HG03342 (cell line): ENCODE measurements around the gene MAP3K4.

Source experiments
- ATAC-seq: cut with Tn5 transposase; IDR thresholded peaks from one replicate; pipeline ENCODE4 v1.9.1; 2021; ENCODE audit warnings: mild to moderate bottlenecking, moderate library complexity; ENCODE audit not compliant: unreplicated experiment

MAP3K4 gene

GRCh38 chr6:161033667-161034066 is 42.1 kb downstream of the MAP3K4 start:
- ATAC-seq: no peak

DNA sequence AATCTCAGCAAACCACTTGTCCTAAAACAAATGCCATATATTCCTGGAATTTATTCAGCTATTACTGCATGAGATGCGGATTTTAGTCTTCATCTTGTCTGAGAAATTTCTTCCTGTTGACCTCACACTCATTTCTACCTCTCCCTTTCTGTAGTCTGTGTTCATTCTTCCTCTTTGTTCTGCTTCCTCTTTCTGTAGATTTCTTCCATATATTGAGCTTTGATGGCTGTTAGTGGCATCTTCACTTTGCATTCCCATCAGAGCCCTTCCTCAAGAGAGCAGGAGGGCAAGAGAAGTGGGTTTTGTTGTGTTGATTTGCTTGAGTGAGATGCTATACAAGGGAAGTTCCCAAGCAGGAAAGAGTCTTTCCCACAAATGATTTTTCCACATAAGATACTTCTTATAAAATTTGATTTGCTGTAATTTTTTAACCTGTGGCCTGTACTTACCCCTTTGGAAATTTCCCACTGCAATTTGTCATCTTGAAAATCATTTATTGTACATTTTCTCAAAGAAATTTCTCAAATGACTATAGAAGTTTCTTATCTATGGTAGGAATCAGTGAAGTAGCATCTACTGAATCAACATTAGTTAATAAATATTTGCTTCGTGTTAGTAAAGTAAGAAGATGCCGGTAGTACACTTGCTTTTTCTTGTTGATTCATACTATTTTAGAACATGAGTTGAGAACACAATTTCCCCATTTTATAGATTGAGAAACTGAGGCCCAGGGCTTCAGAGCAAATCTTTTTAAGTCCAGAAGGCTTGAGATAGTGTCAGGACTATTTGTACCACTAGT is 43.8 kb downstream of the MAP3K4 start:
- peak; percentile 40 for ATAC-seq

DNA sequence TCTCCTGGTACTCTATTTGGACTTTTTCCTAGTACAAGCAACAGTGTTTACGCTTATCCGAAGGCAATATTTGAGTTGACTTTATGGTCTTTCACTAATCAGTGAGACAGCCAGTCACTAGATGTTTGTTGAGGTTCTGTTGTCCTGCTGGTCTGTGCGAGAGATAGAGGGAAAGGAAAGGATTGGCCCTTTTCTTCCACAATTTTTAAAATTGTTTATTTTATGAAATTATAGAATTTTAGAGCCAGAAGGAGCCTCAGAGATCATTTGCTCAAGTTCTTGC is 44.4 kb downstream of the MAP3K4 start:
- ATAC-seq: no peak

DNA sequence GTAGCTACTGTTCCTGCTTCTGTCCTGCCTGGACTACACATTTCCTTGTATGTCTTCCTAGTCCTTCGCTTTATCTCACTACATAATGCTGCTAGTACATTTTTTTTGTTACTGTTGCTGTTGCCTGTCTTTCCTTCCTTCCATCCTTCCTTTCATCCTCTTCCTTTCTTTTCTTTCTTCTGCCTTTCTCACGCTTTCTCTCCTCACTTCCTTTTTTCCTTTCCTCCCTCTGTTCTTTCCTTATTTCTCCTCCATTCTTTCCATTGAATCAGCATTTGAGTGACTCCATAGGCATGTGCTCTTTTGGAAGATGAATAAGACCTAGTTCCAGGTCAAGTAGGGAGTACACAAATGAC is 46.3 kb downstream of the MAP3K4 start:
- no peak for ATAC-seq

DNA sequence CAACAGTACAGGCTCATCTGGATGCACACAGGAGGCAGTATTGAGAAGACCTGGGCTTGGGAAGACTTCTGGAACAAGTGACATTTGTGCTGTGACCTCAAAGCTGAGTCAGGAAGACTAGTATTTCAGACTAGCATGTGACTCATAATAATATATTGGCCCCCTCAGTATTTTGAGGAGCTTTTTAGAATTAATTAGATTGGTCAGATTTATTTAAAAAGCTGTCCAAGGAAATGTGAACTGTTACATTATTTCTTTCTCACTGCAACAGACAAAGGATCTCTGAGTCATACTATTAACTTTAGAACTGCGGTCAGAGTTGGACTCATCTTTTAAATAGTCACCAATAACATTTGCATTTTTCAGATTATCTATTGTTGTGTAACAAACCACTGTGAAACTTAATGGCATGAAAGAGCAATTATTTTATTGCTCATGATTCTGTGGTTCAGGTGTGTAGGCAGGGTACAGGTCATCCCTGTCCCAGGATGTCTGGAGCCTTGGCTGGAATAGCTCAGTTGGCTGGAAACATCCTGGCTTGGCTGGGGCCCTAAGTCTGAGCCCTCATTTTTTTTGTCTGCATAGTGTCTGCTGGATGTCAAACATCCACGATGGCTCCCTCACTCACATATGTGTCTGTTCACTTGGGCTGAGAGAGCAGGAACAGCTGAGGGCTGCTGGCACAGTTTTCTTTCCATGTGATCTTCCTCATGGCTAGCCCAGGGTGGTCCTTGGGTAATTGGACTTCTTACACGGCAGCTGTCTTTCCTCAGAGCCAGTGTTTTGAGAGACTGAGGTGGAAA is 46.9 kb downstream of the MAP3K4 start:
- ATAC-seq: peak; percentile 87

DNA sequence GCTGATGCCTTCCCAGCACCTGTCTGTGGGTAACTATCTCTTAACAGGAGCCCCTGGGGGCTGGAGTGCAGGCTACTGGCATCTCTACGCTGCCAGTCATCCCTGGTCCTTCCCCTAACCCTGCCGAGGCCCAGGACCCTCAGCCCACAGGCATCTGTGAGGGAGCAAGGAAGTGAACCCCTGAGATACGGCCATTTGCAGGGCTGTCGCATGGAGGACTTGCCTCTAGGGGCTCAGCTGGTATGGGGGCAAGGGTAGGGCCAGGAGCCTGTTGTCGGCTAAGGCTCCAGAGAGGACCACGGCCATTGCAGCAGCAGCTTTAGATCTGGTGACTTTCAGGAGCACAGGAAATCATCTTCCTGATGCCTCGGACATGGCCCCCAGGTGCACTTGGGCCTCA is 49.7 kb downstream of the MAP3K4 start:
- ATAC-seq: no peak

DNA sequence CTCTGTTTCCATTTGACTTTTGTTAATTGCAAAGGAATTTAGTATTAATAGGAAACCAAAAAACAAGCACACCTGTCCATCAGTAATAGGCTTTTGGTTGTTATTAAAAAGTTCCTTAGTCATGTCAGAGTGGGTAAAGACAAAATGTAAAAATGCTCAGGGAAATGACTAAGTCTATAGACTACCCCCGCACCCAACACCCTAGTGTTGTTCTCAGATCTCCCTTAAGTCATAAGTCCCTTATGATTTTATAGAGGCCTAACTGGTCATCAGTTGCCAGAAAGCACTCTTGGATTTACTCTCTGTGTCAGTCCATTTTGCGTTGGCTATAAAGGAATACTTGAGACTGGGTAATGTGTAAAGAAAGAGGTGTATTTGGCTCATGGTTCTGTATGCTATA is 52.8 kb downstream of the MAP3K4 start:
- no peak for ATAC-seq

DNA sequence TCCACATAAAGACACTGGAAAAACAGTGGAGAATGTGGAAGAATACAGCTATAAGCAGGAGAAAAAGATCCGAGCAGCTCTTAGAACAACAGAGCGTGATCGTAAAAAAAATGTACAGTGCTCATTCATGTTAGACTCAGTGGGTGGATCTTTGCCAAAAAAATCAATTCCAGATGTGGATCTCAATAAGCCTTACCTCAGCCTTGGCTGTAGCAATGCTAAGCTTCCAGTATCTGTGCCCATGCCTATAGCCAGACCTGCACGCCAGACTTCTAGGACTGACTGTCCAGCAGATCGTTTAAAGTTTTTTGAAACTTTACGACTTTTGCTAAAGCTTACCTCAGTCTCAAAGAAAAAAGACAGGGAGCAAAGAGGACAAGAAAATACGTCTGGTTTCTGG is 57.1 kb downstream of the MAP3K4 start:
- ATAC-seq: no peak

- ATAC-seq: no peak
Observed at GRCh38 chr6:161050134-161050765, 58.7 kb downstream of the MAP3K4 start.

DNA sequence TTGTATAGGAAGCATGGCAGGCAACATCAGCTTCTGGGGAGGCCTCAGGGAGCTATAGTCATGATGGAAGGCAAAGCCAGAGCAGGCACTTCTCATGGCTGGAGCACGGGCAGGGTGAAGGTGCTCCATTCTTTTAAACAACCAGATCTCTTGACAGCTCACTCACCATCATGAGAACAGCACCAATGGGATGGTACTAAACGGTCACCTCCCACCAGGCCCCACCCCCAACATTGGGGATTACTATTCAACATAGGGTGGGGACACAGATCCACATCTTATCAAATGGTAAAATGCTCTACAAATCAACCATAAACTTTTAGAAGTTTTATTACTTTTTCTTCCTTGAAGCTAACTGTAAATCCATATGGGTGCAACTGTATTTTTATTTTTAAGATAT is 61.5 kb downstream of the MAP3K4 start:
- no peak for ATAC-seq

DNA sequence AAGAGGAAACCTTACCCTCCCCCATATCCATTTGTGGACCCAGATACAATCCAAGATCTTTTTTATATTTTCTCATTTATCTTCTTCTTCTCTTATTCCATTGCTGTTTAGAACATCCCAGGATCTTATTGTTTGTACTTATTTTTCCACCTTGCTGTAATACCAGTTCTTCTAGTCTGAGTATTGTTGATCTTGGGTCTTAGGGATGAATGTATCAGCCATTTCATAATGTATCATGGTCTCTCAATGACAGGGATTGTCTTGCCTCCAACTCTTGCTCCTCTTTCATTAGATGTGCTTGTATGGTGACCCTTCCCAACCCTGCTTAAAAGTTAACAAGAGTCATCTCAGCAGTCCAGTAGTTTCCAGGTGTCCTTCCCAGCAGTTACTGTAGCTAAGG is 63.3 kb downstream of the MAP3K4 start:
- ATAC-seq: no peak

DNA sequence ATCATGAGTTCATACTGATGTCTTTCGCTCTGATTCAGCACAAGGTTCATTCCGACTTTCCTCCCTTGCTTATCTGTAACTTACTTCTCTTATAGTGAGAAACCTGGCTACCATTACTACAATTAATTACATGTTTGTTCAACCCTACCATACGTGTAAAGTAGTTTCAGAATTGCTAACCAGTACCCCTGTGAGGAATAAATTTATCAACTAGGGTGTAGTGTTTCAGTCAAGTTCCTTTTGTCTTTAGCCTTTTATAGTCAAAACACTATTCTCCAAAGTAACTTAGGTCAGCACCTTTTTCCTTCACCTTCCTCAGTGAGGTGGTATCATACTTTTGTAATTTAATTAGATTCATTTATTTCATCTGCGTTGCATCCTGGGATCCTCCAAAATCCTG is 64.9 kb downstream of the MAP3K4 start:
- peak; percentile 55 for ATAC-seq

DNA sequence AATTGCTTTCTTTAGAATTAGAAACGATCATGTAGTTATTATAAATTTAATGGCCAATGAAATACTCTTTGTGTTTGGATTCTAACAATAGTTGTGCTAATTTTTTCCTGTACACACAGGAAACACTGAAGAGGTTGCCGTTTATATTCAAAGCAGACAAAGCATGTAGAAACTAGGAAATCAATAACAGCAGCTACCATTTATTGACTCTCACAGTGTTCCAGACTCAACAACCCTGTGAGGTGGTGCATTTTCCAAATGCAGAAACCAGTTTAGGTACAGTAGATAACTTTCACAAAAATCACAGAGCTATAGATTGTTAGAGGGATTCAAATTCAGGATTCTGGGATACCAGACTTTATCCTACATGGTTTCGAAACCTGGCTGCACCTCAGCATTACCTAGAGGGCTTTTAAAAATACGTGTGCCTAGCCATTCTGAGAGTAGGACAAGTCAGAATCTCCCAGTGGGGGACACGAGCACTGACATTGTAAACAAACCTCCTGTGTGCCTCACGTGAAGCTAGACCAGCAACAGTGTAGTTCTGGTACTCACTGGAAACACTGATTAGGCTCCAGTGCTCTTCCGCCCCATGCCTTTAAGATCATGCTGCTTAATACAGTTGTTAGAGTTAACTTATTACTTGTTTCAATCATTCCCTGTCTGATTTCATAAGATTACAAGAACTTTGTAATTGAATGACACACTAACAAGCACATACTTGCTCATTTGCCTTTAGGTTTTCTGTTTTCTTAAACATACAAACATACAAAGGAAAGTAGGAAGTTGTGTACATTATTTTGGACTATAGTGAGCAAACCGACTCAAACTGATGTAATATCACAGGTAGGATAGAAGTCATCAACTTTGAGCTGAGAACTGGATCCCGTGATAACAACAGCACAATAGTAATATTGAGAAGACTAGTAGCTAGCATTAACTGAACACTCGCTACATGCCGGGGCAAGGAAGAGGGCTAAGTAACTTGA is 65.8 kb downstream of the MAP3K4 start:
- peak; percentile 52 for ATAC-seq

DNA sequence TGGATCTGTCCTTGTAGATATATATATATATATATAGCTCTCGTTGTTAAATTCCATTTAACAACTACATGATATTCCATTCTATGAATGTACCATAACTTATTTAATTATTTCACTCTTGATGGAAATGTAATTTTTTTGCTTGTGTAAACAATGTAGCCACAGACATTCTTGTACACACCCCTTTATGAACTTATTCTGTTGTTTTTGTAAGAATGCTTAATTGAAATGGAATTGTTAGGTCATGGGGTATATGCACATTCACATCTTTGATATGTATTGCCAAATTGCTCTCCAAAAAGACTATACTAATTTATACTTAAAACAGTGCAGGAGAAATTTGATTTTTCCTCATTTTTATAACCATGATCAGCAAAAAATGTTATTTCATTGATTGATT is 67.2 kb downstream of the MAP3K4 start:
- no peak for ATAC-seq

- no peak for ATAC-seq
Observed at GRCh38 chr6:161061576-161061975, 70.0 kb downstream of the MAP3K4 start.

- no peak for ATAC-seq
Observed at GRCh38 chr6:161064915-161065314, 73.3 kb downstream of the MAP3K4 start.

GRCh38 chr6:161066511-161066910 is 74.9 kb downstream of the MAP3K4 start:
- ATAC-seq: no peak

GRCh38 chr6:161067749-161068148 is 76.2 kb downstream of the MAP3K4 start:
- no peak for ATAC-seq

DNA sequence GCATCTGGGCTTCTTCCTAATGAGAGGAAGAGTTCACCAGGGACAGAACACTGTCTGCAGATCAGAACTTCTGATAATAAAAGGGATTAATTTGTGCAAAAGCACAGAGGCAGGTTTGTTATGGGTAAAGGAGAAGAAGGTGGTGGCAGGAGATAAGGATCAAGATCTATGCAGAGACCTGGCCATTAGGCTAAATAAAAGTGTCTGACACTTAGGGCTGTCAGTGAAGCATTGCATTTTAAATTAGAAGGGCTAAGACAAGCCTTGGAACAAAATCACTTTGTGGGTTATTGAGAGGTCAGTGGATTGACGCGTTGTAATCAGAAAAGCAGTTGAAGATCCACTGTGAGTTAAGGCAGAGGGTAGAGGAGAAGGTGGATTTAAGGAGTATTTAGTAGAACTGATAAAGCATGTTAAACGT is 76.8 kb downstream of the MAP3K4 start:
- no peak for ATAC-seq

DNA sequence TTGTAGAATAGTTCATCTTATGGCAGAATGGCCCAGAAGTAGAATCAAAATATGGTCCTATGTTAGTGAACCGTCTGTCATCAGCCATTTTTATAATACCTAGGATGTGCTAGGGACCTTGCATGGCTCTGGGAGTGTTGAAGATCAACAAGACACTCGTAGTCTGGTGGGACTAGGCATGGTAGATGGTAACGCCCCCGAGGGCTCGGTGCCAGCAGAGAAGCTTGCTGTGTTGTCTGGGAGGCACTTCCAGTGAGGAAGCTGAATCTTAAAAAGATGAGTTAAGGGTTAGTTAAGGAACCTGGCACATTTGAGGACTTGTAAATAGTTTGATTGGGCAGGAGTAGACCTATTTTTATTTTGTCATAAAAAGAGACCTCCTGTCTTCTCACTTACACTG is 82.4 kb downstream of the MAP3K4 start:
- no peak for ATAC-seq
